ENCODE results near the gene MOV10.
"Not testable (repeated sequence)": the region's sequence is repeated elsewhere in the genome, so short reads cannot be mapped to it uniquely, and the experiment has no call there.

- not testable (repeated sequence) for TF ChIP-seq CTCF (IDR thresholded peaks at IDR 0.05); ZFX (IDR thresholded peaks at IDR 0.05; ENCODE audit: borderline replicate concordance)
These were observed 54.6 kb downstream of the MOV10 start for GRCh38 chr1:112729011-112729410.

Measured in 22Rv1 (cell line).